ENCODE results near the gene ERAS. TPM values are rescaled to one million over a fixed set of nuclear protein-coding genes. Genes with fewer than 3 reads are reported as not detected.
A peak's percentile ranks its signal among the peaks of the same experiment; 100 is the strongest.

The ERAS gene
- total RNA-seq, 2 experiments from 2014 or later, result not detected

- CTCF ChIA-PET, result interaction anchor here (0.5 kb wide), 1 partner anchor 103 kb away, joined by 4 read pairs; no protein-coding TSS in a partner anchor
- intact Hi-C loops (cut with DNase I, micrococcal nuclease), result no loop called here
- H3K4me3 Mint-ChIP-seq, result no peak overlapping the region
- peaks cover 8% of the 10 kb centered on the region for H3K4me1 Mint-ChIP-seq
- POLR2A ChIA-PET, result no interaction called here
- H3K27me3 Mint-ChIP-seq, result peaks cover 7% of the 10 kb centered on the region
- H3K9me3 Mint-ChIP-seq (ENCODE audit: low read depth), result no peaks in the 10 kb centered on the region
- H3K36me3 Mint-ChIP-seq (ENCODE audit: low read depth), result no peaks in the 10 kb centered on the region
- H3K27ac Mint-ChIP-seq, result no peak overlapping the region
- no peak for DNase-seq
- ATAC-seq, result no peak
These were observed 38.5 kb upstream of the ERAS start for GRCh38 chrX:48787505-48788443.

- ChIA-PET CTCF (no interaction called here), POLR2A (no interaction called here)
- no peak for DNase-seq
- H3K4me1 Mint-ChIP-seq, result peaks cover 8% of the 10 kb centered on the region
- H3K27ac Mint-ChIP-seq, result no peak overlapping the region
- intact Hi-C loops (cut with DNase I, micrococcal nuclease), result no loop called here
- ATAC-seq, result no peak
- H3K9me3 Mint-ChIP-seq (ENCODE audit: low read depth), result no peaks in the 10 kb centered on the region
- H3K27me3 Mint-ChIP-seq, result peaks cover 7% of the 10 kb centered on the region
- no peak overlapping the region for H3K4me3 Mint-ChIP-seq
- no peaks in the 10 kb centered on the region for H3K36me3 Mint-ChIP-seq (ENCODE audit: low read depth)
These were observed 36.7 kb upstream of the ERAS start for GRCh38 chrX:48789366-48790220.

DNA sequence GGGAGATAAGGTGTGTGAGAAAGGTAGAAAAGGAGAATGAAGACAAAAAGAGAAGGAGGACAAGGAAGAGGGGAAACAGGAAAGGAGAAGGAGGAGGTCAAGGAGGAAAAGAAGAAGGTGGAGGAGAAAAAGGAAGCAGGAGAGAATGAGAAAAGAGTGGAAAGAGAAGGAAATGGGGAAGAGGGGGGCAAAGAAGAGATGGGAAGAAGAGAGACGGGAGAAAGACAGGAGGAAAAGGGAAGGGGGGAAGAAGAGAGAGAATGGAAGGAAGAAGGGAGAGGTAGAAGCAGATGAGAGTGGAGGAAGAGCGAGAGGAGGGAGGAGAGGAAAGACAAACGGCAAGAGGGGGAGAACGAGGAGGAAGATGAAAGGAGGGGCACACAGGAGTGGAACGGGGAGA is 35.8 kb upstream of the ERAS start:
- POLR2A ChIA-PET, result no interaction called here
- CTCF ChIA-PET, result no interaction called here
- DNase-seq, result no peak
- ATAC-seq, result no peak
- Mint-ChIP-seq H3K4me3 (no peak overlapping the region), H3K27me3 (peaks cover 7% of the 10 kb centered on the region), H3K4me1 (peaks cover 8% of the 10 kb centered on the region), H3K36me3 (ENCODE audit: low read depth) (no peaks in the 10 kb centered on the region), H3K9me3 (ENCODE audit: low read depth) (no peaks in the 10 kb centered on the region), H3K27ac (no peak overlapping the region)
- intact Hi-C loops (cut with DNase I, micrococcal nuclease), result no loop called here

- no peak for DNase-seq
- ChIA-PET POLR2A (no interaction called here), CTCF (no interaction called here)
- H3K4me1 Mint-ChIP-seq, result peaks cover 8% of the 10 kb centered on the region
- intact Hi-C loops (cut with DNase I, micrococcal nuclease), result no loop called here
- H3K36me3 Mint-ChIP-seq (ENCODE audit: low read depth), result no peaks in the 10 kb centered on the region
- H3K4me3 Mint-ChIP-seq, result no peak overlapping the region
- H3K27ac Mint-ChIP-seq, result no peak overlapping the region
- peaks cover 7% of the 10 kb centered on the region for H3K27me3 Mint-ChIP-seq
- ATAC-seq, result no peak
- no peaks in the 10 kb centered on the region for H3K9me3 Mint-ChIP-seq (ENCODE audit: low read depth)
These were observed 35.1 kb upstream of the ERAS start for GRCh38 chrX:48791063-48791820.

GRCh38 chrX:48792219-48792618 is 34.1 kb upstream of the ERAS start:
- intact Hi-C loops (cut with DNase I, micrococcal nuclease), result no loop called here
- H3K36me3 Mint-ChIP-seq (ENCODE audit: low read depth), result no peaks in the 10 kb centered on the region
- peaks cover 4% of the 10 kb centered on the region for H3K27me3 Mint-ChIP-seq
- no peak overlapping the region for H3K4me3 Mint-ChIP-seq
- ChIA-PET POLR2A (no interaction called here), CTCF (no interaction called here)
- DNase-seq, result no peak
- no peaks in the 10 kb centered on the region for H3K9me3 Mint-ChIP-seq (ENCODE audit: low read depth)
- H3K27ac Mint-ChIP-seq, result no peak overlapping the region
- H3K4me1 Mint-ChIP-seq, result peaks cover 8% of the 10 kb centered on the region
- no peak for ATAC-seq

DNA sequence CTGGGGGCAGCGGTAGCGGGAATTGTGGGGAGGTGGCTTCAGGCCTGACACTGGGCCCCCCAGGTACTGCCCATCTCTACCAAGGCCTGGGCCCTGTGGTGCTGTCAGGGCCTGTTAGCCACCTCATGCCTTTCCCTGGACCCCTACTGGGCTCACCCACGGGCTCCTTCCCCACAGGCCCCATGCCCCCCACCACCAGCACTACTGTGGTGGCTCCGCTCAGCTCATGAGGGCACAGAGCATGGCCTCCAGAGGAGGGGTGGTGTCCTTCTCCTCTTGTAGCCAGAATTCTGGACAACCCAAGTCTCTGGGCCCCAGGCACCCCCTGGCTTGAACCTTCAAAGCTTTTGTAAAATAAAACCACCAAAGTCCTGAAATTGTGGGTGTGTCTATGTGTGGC is 32.4 kb upstream of the ERAS start:
- peaks cover 8% of the 10 kb centered on the region for H3K4me1 Mint-ChIP-seq
- ChIA-PET POLR2A (no interaction called here), CTCF (no interaction called here)
- no peak overlapping the region for H3K27ac Mint-ChIP-seq
- intact Hi-C loops (cut with DNase I, micrococcal nuclease), result no loop called here
- DNase-seq (no peak), ATAC-seq (no peak)
- no peaks in the 10 kb centered on the region for H3K36me3 Mint-ChIP-seq (ENCODE audit: low read depth)
- H3K4me3 Mint-ChIP-seq, result no peak overlapping the region
- no peaks in the 10 kb centered on the region for H3K9me3 Mint-ChIP-seq (ENCODE audit: low read depth)
- H3K27me3 Mint-ChIP-seq, result no peaks in the 10 kb centered on the region

DNA sequence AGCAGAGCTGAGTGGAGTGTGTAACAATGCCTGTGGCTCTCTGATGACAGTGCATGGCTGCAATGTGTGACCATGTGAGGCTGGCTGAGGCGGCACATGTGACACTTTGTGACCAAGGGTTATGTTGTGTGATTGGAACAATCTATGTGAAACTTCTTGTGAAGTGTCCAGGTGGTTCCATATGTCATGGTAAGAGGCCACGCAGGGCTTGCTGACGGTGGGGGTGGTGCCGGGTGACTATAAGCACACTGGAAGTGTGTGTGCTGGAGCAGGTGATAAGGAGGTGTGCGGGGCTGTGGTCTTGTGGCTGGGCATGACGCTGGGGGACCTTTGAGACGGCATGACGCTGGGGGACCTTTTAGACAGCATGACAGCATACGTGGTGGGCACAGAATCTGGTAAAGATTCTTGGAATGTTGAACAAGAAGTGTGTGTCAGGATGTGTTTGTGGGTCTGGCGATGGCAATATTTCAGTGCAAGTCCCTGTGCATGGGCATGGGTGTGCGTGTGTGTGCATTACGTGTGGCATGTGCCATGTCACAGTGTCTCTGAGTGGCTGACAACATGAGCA is 31.9 kb upstream of the ERAS start:
- no peak for ATAC-seq
- Mint-ChIP-seq H3K4me1 (peaks cover 5% of the 10 kb centered on the region), H3K9me3 (ENCODE audit: low read depth) (no peaks in the 10 kb centered on the region), H3K36me3 (ENCODE audit: low read depth) (no peaks in the 10 kb centered on the region), H3K27ac (no peak overlapping the region), H3K4me3 (no peak overlapping the region), H3K27me3 (no peaks in the 10 kb centered on the region)
- ChIA-PET CTCF (no interaction called here), POLR2A (no interaction called here)
- DNase-seq, result no peak
- intact Hi-C loops (cut with DNase I, micrococcal nuclease), result no loop called here

DNA sequence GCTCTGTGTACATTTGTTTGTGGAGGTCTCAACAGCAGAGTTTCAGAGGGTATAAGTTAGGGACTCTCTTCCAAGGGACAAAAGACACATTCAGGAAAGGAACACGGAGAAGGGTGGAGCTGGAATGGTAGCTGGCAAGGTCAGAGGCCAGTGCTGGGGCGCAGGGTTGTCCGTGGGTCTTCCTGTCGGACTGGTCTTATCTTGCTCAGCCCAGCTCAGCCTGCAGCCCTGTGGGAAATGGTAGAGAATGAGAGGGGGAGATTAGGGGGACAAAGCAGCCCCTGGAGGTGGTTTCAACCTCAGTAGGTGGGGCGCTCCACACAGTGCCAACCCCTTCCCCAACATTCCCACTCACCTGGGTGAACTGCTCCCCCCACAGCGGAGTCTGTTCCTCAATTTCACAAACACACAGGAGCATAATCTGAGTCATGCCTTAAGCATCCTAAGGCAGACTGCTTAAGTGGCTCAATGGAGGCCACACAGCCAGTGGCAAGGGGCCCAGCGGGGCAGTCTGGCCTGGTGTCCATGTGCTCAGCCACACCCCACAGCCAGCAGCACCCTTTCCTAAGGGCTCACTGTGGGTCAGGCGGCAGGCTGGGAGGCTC is 31.3 kb upstream of the ERAS start:
- ATAC-seq (no peak), DNase-seq (no peak)
- Mint-ChIP-seq H3K27ac (no peak overlapping the region), H3K9me3 (ENCODE audit: low read depth) (no peaks in the 10 kb centered on the region), H3K4me1 (no peaks in the 10 kb centered on the region), H3K4me3 (no peak overlapping the region), H3K36me3 (ENCODE audit: low read depth) (no peaks in the 10 kb centered on the region), H3K27me3 (no peaks in the 10 kb centered on the region)
- intact Hi-C loops (cut with DNase I, micrococcal nuclease), result no loop called here
- ChIA-PET POLR2A (no interaction called here), CTCF (no interaction called here)

GRCh38 chrX:48798318-48798717 is 28.0 kb upstream of the ERAS start:
- no peaks in the 10 kb centered on the region for H3K27me3 Mint-ChIP-seq
- DNase-seq (no peak), ATAC-seq (no peak)
- no peaks in the 10 kb centered on the region for H3K9me3 Mint-ChIP-seq (ENCODE audit: low read depth)
- H3K4me3 Mint-ChIP-seq, result no peak overlapping the region
- intact Hi-C loops (cut with DNase I, micrococcal nuclease), result no loop called here
- H3K27ac Mint-ChIP-seq, result no peak overlapping the region
- peaks cover 7% of the 10 kb centered on the region for H3K4me1 Mint-ChIP-seq
- peaks cover 2% of the 10 kb centered on the region for H3K36me3 Mint-ChIP-seq (ENCODE audit: low read depth)
- ChIA-PET POLR2A (no interaction called here), CTCF (no interaction called here)

- POLR2A ChIA-PET, result interaction anchor here (1.0 to 1.4 kb wide), 2 partner anchors 64 to 111 kb away, joined by 4 to 8 read pairs; no protein-coding TSS in a partner anchor
- CTCF ChIA-PET, result interaction anchor here (0.6 kb wide), 1 partner anchor 494 kb away, joined by 3 read pairs; no protein-coding TSS in a partner anchor
- DNase-seq (peak; percentile 9), ATAC-seq (no peak)
- Mint-ChIP-seq H3K27me3 (no peaks in the 10 kb centered on the region), H3K36me3 (ENCODE audit: low read depth) (peaks cover 7% of the 10 kb centered on the region), H3K27ac (peak overlapping the region; percentile 97), H3K9me3 (ENCODE audit: low read depth) (no peaks in the 10 kb centered on the region), H3K4me3 (peak overlapping the region; percentile 90), H3K4me1 (peaks cover 10% of the 10 kb centered on the region)
- intact Hi-C loops (cut with DNase I, micrococcal nuclease), result loop anchor here (1.0 to 10.0 kb wide), 18 partner anchors 63 to 1146 kb away; partner anchors contain the start of genes PIM2 (in 2 of the 2), SUV39H1 (in 2 of the 2), EBP (in 1 of the 2) and ELK1 (in 1 of the 2)
These were observed 25.6 kb upstream of the ERAS start for GRCh38 chrX:48800574-48801279.

Data from activated CD4-positive, alpha-beta T cell treated with anti-CD3 and anti-CD28 coated beads for 36 hours (primary cell).